Caki2 (cell line): ENCODE results near the gene C1orf105. TPM values are rescaled to one million over a fixed set of nuclear protein-coding genes. Genes with fewer than 3 reads are reported as not detected.
"Not testable (repeated sequence)": the region's sequence is repeated elsewhere in the genome, so short reads cannot be mapped to it uniquely, and the experiment has no call there.

Experiments
- DNase-seq: peaks from one replicate; pipeline ENCODE4 v3.0.0-alpha.2; 2015; ENCODE audit warnings: low read depth
- in situ Hi-C: cut with HindIII; loops from 2 replicates; pipeline ENCODE4 v1.10.0; 2016; ENCODE audit warnings: low sequenced_read_pairs, low pct_unique_long_range_greater_than_20kb, mixed read lengths
- total RNA-seq: library from RNA; depleted of rRNA; stranded (reverse); fragments of >200 nt; shearing (Covaris generic); gene quantifications from 2 replicates; pipeline ENCODE4 v1.2.3, GENCODE V29; 2014; ENCODE audit warnings: low replicate concordance

The C1orf105 gene
- total RNA-seq, 1 experiment from 2014 or later = not detected

DNA sequence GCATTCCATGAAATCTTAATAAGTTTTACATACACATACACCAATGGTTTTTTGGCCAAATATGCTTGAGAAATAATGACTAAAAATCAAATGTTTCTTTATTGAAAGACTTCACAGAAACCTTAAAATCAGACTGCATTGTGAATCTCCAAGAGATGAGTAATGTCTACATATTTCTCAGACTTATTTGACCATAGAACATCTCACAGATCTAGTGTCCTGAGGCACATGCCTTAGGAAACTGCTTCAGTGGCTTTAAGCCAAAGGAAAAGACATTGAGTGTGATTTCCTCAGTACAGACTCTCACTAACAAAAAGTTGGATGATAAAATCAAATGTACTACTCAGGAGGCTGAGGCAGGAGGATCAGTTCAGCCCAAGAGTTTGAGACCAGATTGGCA is 6.2 kb upstream of the C1orf105 start:
- DNase-seq = no peak
- in situ Hi-C loops = no loop called here

DNA sequence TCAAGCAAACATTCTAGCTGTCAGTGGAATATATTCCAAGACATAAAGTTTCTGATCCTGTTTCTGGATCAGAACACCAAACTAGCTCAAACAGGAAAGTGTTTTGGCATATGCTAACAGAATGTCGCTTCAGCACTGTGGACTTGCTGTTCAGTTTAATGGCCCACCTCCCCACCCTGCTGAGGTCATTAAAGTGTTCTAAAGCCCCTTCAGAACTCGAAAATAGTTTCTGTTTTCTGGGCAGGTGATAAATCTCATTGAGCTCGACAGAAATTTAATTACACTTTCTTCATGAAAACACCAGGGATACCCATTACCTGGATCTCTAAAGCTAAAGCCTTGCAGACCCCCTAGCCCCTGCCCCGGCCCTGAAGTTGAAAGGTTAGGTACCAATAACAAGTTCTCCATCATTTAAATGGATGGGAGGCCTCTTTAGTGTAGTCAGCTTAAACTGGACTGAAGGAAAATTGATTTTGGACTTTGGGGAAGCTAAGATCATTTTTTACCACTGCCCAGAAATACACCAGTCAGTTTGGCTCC is 3.9 kb upstream of the C1orf105 start:
- DNase-seq = no peak
- in situ Hi-C loops = no loop called here

DNA sequence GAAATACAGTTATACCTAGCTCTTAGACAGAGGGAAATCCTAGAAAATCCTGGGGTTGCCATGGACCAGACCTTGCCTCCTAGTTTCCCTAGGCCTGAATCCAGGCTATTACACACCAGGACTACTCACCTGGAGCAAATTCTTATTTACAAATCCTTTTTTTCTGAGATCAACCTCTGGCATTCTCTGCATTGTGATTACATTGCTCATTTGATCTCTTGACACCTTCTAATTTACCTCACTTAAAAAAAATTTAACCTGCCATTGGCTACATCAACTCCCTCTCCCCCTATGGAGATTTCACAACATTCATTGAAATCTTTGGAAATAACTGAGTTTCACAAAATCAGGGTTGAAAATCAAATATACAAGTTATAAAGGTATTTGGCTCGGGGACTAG is 2.9 kb upstream of the C1orf105 start:
- in situ Hi-C loops = no loop called here
- DNase-seq = peak; percentile 63

GRCh38 chr1:172421974-172422604 is 1.6 kb downstream of the C1orf105 start:
- DNase-seq = no peak
- in situ Hi-C loops = no loop called here

DNA sequence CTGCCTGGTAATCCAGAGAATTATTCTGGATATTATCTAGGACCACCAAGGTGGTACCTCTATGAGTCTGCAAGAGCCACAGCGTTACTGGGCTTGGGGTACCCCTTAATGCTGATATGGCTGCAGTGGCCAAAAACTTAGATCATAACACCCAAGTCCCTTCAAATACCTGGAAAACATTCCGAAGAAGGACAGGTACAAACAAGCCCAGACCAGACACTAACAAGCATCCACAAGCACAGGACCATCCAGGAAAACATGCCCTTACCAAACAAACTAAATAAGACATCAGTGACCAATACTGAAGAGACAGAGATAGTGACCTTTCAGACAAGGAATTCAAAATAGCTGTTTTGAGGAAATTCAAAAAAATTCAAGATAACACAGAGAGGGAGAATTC is 2.9 kb downstream of the C1orf105 start:
- no peak for DNase-seq
- in situ Hi-C loops = no loop called here

GRCh38 chr1:172425339-172425738 is 4.9 kb downstream of the C1orf105 start:
- no peak for DNase-seq
- in situ Hi-C loops = no loop called here

DNA sequence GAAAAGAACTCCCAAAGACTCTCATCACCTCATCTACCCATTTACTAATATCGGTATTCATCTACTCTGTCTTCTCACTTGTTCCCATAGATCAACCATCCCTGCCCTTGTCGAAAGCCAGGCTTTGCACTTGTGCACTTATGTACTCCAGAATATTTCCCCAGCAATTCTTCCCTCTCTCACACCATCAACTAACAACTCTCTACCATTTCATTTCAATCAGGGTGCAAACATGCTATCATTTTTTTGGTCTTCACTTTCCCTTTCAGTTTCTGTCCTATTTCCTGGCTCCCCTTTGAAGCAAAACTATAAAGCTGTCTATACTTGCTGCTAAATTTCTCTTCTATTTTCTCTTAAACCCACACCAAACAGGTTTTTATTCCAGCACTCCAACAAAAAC is 6.7 kb downstream of the C1orf105 start:
- no peak for DNase-seq
- in situ Hi-C loops = no loop called here

- DNase-seq = peak; percentile 61
- in situ Hi-C loops = no loop called here
These were observed 9.0 kb downstream of the C1orf105 start for GRCh38 chr1:172429331-172430127.

DNA sequence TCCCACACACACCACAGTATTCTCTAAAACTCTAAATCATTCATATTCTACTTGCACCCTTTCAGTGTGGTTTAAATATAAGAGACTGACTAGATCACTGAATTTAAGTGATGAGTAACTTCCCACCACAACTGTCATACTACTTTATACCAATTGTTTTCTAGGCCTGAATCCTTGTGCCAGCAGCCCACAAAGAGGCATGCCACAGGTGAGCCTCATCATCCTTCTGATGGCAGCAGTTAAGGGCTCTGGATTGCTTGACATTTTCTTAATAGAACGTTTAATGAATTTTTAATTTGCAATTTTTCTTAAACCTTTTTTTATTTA is 9.6 kb downstream of the C1orf105 start:
- in situ Hi-C loops = no loop called here

DNA sequence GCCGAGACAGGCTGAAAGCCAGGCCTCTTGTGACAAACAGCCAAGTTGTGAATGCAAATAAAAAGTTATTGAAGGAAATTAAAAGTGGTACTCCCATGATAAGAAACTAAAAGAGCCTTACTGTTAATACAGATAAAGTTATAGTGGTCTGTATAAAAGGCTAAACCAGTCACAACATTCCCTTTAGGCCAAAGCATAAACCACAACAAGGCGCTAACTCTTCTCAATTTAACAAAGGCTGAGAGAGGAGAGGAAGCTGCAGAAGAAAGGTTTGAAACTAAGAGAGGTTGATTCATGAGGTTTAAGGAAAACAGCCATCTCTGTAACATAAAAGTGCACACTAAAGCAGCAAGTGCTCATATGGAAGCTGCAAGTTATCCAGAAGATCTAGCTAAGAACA is 10.7 kb downstream of the C1orf105 start:
- DNase-seq = no peak
- in situ Hi-C loops = no loop called here

More for the DNA sequence above, 9.6 kb downstream of the C1orf105 start:
- no peak for DNase-seq

- in situ Hi-C loops = no loop called here
- no peak for DNase-seq
These were observed 11.3 kb downstream of the C1orf105 start for GRCh38 chr1:172431721-172432192.

- DNase-seq, in situ Hi-C loops: not testable (repeated sequence)
These were observed 16.7 kb downstream of the C1orf105 start for GRCh38 chr1:172437183-172437582.

DNA sequence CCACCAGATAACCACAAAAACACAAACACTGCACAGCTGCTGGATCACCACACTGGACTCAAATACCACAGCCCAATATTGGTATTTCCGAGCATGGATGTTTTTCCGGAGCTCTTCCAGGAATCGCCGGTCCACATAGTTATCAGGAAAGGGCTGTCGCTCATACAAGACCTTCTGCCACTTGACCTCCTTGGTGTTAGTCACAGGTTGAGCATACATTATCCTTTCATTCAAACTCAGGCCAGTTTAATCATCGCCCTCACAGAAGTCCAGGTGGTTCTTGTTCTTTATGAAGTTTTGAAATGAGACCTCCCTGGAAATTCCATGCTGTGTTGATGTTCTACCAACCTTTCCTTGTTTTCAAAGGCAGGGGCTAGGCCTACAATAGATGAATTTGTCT is 21.9 kb downstream of the C1orf105 start:
- DNase-seq = no peak
- in situ Hi-C loops = no loop called here

DNA sequence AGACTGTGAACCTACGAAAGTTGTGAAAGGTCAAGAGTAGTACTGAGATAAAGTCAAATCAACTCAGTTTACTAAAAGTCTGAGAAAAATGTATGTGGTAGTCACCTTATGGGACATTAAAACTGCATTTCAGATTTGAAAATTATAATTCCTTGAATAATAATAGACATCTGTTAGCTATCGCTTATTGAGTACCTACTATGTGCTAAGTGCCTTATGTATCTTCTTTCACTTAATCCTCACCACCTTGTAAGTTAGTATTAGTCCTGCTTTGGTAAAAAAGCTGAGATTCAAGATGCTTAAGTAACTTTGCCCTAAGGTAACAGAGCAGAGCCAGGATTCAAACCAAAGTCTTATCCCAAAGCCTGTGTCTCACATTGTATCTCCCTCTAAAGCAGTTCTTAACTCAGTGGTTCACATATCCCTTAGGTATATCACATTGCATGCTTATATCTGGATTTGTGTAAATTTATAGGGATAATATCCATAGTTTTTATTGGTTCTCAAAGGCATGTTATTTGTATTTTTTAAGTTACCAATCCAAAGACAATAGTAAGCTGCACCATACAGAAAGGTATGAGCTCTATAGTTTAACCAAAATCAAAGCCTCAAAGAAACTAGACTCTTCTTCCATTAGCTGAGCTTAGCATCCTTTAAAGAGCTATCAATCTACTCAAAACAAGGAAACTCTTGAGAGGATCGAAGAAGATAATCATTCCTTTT is 22.5 kb downstream of the C1orf105 start:
- in situ Hi-C loops = no loop called here

GRCh38 chr1:172443666-172444453 is 23.4 kb downstream of the C1orf105 start, which contains the start of gene PIGC:
Gene PIGC, minus strand, starts transcription at chr1:172444069. Its CDS starts 1,447 bp downstream, at chr1:172442622.
- in situ Hi-C loops = no loop called here
- DNase-seq = peak; percentile 82

More for the DNA sequence above, 22.5 kb downstream of the C1orf105 start:
- no peak for DNase-seq

DNA sequence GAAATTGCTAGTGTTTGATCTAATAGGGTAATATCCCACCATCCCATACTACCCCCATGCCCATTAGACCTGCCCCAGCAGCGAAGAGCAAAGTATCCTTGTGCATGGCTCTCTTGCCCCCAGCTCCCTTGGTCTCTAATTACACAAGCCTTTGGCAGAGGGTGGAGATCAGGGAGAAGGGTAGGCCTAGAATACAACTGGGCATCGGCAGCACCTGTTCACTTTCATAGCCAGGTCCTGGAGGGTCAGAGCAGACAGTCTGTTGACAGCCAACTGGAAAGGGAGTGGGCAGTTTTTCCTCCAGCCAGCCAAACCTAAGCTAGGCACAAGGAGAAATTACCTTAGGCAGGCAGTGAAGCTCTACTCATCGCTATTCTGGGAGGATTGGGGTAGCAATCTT is 26.1 kb downstream of the C1orf105 start:
- in situ Hi-C loops = no loop called here
- no peak for DNase-seq

DNA sequence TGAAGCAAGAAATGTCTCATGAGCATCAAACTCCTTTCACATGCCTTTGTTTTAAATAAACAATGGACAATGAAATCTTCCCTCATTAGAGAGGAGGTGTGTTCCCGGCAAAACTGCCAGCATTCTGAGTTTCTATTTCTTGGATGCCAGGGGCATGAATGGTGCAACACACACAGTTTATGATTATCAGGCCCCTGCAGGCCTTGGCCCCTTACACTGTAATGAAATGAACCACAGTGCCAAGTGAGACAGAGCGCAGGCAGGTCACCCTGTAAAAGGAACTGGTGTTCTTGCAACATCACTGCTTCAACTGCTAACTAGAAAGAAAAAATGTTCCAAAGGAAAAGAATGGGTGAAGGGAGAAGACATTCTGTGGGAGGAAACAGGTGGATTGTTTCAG is 27.2 kb downstream of the C1orf105 start:
- in situ Hi-C loops = no loop called here
- peak; percentile 14 for DNase-seq

DNA sequence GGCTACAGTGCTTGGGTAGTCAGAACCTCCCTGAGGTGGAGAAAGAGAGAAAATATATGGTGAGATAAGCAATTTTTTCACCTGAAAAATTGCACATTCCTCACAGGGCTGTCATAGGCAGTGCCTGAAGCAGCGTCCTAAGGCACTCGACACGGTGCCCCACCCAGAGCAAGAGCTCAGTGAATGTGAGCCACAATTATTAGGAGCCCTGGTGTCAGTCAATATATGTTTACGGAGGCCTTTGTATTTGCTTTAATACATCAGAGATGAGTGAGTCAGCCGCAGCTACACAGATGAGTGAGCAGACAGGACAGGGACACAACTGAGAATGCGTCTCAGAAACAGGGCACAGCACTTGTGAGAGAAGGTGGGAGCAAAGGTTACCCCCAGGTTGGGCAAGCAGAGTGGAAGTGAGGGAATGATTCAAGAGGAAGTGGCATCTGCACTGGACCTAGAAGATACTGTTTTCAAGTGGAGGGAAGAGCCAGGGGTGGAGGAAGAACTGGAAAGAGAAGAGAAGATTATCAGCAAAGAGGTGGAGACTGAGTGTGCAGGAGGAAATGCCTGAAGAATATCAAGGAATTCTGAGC is 28.6 kb downstream of the C1orf105 start:
- peak; percentile 94 for DNase-seq
- in situ Hi-C loops = no loop called here
